HG03196 (cell line): ENCODE measurements around the gene PHF21A.
A peak's percentile ranks its signal among the peaks of the same experiment; 100 is the strongest.

Experiments used
- ATAC-seq: cut with Tn5 transposase; IDR thresholded peaks from one replicate; pipeline ENCODE4 v1.9.1; 2021; ENCODE audit not compliant: unreplicated experiment

Gene PHF21A

GRCh38 chr11:45924036-45924915 lies 197.0 kb downstream of the PHF21A start:
- ATAC-seq = no peak

GRCh38 chr11:45922425-45923082 lies 198.7 kb downstream of the PHF21A start, which contains the start of gene LARGE2:
Gene LARGE2, plus strand, starts transcription at chr11:45922656. Its CDS starts 227 bp downstream, at chr11:45922883.
- no peak for ATAC-seq

GRCh38 chr11:45921561-45922424 lies 199.5 kb downstream of the PHF21A start:
- ATAC-seq = no peak

- ATAC-seq = no peak
Observed at GRCh38 chr11:45920531-45921477, 200.4 kb downstream of the PHF21A start.

- no peak for ATAC-seq
Observed at GRCh38 chr11:45919806-45920530, 201.3 kb downstream of the PHF21A start.

GRCh38 chr11:45918962-45919675 lies 202.1 kb downstream of the PHF21A start:
- ATAC-seq = no peak

GRCh38 chr11:45918331-45918941 lies 202.8 kb downstream of the PHF21A start:
- ATAC-seq = peak; percentile 26

GRCh38 chr11:45917623-45918330 lies 203.5 kb downstream of the PHF21A start, which contains the start of gene PEX16:
Gene PEX16, minus strand, starts transcription at chr11:45917877. Its CDS starts 66 bp downstream, at chr11:45917811.
- peak; percentile 84 for ATAC-seq

DNA sequence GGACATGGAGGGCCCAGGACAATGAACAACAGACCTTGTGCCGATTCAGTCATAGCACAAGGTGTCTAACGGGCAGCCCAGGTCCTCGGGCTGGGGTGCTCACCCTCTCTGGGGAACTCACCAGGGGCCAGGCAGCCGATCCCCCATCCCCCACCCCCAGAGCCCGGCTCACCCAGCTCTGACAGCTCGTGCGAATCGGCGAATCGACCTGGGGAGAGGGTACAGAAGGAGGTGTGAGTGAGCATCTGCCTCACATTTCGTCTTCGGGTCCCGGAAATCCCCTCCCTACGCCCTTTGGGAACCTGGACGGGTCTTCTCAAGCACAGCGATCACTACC lies 204.0 kb downstream of the PHF21A start:
- ATAC-seq = peak; percentile 5

- no peak for ATAC-seq
Observed at GRCh38 chr11:45915446-45915845, 205.8 kb downstream of the PHF21A start.

DNA sequence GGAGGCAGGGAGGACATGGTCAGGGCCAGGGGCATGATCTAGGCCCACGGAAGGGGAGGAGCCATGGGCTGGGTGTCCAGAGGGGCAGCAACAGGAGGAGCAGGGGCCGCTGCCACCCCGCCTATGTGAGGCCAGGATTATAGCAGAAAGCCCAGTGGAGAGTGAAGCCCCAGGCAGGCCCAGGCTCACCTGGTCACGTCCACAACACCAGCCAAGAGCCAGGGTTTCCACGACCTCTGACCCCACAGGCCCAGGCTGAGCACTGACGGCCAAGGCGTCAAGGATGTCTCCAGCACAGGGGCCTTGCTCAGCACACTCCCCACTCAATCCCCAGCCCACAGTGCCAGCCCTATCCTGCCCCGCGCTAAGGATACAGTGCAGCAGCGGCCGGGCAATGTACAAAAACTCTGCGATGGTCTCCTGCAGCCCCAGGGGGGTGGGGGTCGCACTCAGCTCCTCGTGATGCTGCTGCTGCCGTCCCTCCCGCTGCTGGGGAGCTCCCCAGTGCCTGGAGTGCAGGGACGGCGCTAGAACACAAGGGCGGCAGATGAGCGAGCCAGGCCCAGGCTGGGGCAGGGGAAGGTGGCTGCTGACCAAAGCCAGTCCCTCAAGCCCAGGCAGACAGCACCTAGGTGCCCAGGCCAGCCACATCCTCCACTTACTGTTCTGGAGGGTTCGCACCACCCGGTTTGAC lies 207.2 kb downstream of the PHF21A start:
- ATAC-seq = no peak

DNA sequence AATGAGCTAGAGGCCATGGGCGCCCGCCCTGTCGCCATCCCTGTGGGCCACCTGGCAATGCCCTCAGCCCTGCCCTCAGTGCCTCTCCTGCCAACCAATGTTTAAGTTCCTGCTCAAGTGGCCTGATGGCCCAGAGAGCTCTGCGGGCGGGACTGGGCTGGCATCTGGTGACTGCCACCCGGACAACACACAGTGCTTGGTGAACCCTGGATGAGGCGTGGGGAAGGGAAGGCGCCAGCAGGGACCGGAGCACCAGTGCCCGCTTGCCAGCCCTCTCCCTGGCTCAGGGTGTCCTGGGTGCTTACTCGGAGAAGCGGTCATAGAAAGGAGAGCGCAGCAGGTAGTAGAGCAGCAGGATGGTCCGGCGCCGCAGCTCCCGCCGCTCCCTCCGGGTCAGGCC lies 207.7 kb downstream of the PHF21A start:
- no peak for ATAC-seq

DNA sequence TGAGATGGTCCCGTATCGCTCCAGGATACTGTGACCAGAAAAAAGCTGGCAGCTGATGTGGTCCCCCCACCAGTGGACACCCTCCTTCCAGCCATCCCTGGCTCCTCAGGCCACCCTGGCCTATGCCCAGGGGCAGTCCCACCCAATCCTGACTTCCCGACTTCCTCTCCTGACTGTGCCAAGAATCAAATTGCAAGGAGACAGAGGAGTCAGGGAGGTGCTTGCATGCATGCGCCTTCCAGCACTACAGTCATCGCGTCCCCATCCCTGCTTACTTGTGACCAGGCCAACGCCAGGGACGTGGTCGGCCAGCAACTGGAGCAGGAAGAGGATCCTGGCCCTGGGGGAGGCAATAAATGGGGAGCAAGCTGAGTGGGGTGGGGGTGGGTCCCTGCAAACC lies 210.6 kb downstream of the PHF21A start:
- no peak for ATAC-seq

DNA sequence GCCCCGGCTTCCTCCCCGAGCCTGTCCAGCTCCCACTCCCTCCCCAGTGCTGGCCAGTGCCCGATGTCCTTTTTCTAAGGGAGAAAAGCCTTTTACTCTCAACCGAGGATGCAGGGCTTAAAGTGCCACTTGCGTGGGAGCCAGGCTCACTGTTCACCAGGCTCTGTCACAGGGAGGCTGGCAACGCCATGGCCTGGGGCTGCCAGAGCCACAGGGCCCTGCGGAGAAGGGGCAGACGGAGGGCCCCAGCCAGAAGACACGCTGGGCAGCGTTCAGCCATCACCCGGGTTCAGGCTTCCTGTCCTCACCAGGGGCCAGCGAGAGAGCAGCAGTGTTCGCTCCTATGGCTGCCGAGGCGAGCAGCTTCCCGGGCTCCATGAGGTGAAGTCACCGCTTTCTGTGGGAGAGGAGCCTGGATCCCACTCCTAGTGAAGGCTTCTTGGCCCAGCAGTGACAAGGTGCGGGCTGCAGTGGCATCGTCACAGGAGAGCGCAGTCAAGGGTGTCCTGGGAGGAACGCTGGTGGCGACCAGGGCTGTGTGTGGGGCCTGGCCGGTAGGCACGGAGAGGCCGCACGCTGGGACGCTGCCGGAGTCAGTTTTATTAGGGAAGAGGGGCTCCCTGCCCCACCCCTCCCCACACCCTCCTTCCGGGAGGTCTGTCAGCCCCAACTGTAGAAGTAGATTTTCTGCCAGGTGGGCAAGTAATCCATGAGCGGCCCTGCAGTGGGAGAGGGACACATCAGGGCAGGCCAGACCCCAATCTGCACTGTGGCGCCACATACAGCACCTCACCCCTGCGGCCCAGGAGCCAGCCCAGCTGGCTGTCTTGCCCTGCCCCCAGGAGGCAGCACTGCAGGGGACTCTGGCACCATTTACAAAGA lies 211.4 kb downstream of the PHF21A start:
- no peak for ATAC-seq

- ATAC-seq = no peak
Observed at GRCh38 chr11:45907911-45908370, 213.3 kb downstream of the PHF21A start.

DNA sequence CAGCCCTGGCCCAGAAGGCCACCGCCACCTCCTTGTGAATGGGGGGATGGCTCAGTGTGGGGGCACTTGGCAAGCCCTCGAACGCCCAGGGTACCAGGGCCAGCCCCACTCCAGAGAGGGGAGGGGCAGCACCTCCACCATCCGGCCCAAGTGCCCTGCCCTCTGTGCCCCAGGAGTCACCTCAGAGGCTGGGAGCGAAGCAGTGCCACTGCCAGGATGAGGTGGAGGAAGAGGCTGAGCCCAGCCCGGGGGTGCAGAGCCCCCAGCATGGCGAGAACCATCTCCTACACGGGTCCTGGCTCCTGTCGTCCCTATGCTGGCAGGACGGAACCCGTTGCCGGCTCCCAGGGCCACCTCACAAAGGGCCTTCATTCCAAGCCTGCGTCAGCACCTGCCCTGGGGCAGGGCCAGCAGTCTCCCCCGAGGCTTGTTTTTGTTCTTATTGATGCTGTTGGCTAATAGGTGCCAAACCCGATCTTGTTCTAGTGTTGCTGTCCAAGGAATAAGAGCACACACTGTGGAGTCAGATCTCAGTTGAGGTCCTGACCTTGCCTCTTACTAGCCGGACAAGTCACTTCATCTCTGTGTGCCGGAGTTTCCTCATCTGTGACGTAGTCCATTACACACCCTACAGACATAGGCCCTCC lies 214.2 kb downstream of the PHF21A start, which contains the start of gene FREY1:
Gene FREY1 (minus strand): TSS at position 307 of the 647 bp plus-strand sequence. CDS start 26 bp downstream, at position 281.
- ATAC-seq = no peak
